GM19452 (cell line): Measurements from ENCODE around the gene TCF4.

Experiments used
- ATAC-seq: cut with Tn5 transposase; IDR thresholded peaks from one replicate; pipeline ENCODE4 v1.9.1; 2021; ENCODE audit not compliant: unreplicated experiment

TCF4 gene

GRCh38 chr18:55354795-55355194, 233.2 kb downstream of the TCF4 start:
- no peak for ATAC-seq

DNA sequence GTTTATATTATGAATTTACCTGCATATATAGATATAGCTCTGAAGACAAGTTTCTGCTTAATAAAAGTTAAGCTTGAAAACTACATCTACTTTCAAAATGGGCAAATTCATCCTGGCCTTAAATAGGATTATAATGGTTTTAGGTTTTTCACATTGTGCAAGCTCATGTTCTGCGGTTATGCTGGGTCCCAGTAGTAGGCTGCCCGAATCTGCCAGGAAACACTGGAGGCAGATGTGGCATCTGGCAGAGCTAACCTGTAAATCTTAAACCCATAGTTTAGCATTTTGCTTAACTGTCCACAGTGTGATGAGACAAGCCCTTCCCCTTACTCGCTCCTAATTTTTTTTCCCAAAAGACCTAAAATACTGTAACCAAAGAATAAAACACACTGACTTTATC, 234.2 kb downstream of the TCF4 start:
- ATAC-seq = no peak

GRCh38 chr18:55353391-55353790, 234.6 kb downstream of the TCF4 start:
- ATAC-seq = no peak

DNA sequence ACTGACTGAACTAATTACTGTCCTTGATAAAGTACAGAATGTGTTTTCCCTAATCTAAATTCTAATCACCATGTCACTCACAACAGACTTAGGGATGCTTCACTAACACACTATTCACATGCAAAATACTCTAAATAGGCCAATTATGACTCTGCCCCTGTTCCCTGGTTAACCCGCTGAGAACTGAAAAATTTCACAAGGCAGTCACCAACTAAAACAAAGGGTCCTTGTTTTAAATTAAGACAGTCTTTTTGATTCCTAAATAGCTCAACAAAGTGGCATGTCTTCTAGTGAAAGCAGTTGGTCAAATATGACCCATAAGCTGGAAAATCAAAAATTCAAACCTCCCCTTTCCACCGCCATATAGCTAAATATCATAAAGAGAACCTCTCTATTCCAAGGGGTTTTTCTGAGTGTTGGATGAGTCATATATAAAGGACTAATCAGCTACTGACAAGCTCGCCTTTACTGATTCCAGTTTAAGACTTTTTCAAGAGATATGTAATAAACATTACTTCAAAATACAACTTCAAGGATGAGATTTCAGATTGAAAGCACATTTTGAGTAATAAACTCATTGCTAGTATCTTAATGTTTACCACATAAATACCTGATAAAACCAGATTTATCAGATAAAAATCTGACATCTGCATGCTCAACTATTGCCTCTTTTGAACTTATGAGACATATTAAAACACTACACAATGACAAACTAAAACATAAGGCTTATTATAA, 235.8 kb downstream of the TCF4 start:
- ATAC-seq = no peak

GRCh38 chr18:55351241-55351691, 236.7 kb downstream of the TCF4 start:
- no peak for ATAC-seq

DNA sequence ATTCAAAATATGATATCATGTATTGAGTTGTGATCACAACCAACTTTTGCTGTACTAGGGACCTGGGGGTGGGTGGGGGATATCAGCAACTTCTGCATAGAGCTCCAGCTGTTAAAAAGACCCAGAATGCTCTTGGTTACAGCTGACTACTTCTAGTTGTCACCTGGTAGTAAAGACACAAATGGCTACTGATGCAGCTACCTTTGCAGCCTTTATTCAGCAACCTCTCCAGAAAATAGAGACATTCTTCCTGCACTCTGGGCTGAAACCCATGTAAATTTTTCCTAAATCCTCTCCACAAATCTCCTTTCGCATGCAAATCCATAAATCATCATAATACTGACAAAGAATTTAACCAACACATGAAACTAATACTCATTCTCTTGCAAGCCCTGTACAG, 238.3 kb downstream of the TCF4 start:
- no peak for ATAC-seq

- ATAC-seq = no peak
These were observed 240.8 kb downstream of the TCF4 start for GRCh38 chr18:55346961-55347740.

DNA sequence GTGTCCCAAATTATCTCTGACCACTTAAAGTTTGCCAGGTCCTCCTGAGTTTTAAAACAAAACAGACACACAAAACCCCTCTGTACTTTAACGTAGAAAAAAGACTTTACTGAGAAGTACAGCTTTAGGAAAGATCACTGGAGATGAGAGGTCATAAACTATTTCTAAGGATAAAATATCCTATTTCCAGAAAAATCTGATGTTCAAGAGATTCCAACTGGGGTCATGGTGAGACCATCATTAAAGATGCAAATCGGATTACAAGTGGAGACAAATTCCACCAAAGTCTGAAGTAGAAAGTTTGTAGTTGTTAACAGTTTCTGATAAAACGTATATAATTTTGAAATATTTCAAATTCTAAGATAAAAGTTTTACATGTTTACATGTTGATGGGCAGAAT, 241.6 kb downstream of the TCF4 start:
- no peak for ATAC-seq

- no peak for ATAC-seq
These were observed 242.7 kb downstream of the TCF4 start for GRCh38 chr18:55345103-55345950.

DNA sequence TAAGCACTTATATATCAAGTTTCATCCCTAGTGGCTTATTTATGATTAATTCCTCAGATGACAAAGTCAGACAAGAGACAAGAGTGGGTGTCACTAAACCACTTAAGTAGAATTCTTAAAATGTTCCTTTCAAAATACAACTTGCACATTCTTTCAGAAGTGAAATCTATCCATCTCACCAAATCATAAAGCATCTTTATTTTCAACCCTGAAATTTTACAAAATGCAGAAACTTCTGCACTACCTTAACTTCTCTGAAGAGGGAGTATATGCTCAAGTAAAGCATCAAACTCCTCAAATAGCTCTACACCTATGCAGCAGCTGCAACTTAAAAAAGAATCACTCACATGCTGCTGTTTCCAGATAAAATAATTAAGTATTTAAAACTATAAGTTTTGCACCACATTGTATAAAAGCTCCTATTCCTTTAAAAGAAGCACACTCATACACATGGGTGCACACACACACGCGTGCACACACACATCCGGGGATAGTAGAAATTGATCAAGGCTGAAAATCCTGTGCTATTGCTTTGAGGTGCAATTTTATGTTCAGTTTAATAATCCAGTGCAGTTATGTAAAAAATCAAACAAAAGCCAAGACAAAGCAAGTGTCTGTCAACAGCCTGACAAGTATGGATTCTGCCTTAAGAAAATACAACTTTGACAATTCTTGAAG, 244.5 kb downstream of the TCF4 start:
- ATAC-seq = peak; percentile 58

DNA sequence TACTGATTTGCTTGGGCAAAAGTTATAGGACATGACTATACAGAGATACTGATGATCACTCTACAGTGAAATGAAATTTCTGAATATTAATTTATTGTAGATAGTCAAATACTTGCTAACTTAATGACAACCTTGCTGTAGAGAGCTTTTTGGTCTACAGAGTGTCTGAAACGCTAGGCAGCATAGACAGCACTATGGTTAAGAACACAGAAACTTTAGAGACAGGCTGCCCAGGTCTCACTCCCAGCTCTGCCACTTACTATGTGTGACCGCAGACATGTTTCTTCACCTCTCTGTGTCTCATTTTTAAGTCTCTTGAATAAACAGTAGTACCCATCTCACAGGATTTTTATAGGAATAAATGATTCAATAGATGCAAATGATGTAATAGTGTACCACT, 247.0 kb downstream of the TCF4 start:
- ATAC-seq = no peak

GRCh38 chr18:55339990-55340389, 248.0 kb downstream of the TCF4 start:
- ATAC-seq = no peak

DNA sequence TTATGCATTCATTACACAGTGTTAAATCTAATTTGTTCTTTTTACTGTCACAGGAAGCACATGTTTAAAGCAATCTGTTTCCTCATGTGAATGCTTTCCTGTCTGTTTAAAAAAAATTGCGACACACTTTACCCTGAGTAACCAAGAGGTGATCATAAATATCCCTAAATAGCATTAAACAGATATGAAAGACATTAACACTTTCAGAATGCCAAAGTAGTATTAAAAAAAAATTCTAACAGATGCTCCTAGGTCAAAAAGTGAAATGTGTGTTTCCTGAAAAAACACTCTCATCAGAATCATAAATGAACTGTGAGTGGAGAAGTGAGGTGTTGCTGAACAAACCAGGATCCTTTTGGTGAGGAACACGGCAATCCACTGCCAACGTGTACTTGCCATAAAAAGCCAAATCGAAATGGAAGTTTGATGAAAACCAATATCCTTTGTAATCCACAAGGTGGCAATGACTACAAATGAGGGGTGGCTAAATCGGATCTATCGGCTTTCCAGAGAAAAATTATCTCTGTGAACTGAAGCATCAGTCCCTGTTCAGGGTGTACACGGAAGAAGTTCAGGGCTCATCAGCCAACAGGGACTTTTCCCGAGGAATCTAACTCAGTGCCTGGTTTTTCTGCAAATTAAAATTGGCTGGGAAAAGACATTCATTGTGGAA, 248.9 kb downstream of the TCF4 start:
- no peak for ATAC-seq

- no peak for ATAC-seq
These were observed 250.0 kb downstream of the TCF4 start for GRCh38 chr18:55337908-55338521.

GRCh38 chr18:55337138-55337537, 250.9 kb downstream of the TCF4 start:
- ATAC-seq = no peak

- no peak for ATAC-seq
These were observed 251.4 kb downstream of the TCF4 start for GRCh38 chr18:55336438-55337100.

GRCh38 chr18:55334875-55335274, 253.1 kb downstream of the TCF4 start:
- no peak for ATAC-seq

DNA sequence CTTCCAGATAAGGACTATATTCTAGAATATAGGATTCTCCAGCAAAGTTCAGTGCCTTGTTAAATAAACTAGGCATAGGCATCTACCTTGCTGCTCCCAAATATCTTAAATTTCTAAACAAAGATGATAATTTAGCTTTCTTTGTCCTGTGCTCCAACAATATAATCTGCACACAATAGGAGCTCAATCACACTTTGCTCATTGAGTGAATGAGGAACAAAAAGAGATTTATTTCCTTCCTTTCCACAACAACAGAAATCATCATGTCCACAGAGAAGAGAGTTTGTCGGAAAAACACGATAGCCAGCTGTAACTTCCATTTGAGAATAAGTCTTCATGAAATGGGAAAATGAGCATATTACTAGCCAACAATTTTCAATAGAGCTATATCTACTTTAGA, 256.7 kb downstream of the TCF4 start:
- no peak for ATAC-seq

DNA sequence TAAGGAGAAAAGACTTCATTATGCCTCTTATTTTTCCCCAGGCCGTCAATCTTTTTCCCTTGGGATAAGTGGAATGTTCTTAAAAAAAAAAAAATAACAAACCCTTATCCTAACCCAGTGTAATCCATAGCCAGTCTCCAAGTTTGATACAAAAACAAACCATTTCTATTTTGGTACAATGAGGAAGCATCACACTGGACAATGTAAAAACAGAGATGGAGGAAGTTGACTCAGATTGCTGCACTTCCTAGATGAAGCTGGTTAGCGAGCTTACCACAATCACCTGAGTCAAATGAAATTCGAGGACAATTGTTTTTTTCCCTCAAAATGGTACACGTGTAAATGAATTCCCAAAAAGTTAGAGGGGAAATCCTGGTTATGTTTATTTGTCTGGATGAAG, 259.7 kb downstream of the TCF4 start:
- no peak for ATAC-seq
